HTR-8/SVneo (cell line): ENCODE data around the gene MAP4K5.
"Not testable (repeated sequence)": the region's sequence is repeated elsewhere in the genome, so short reads cannot be mapped to it uniquely, and the experiment has no call there.

Source experiments
- DNase-seq: peaks from one replicate; pipeline ENCODE4 v3.0.0; 2011; ENCODE audit warnings: low spot score, mixed read lengths; ENCODE audit not compliant: insufficient read length
- FAIRE-seq: peaks from 2 replicates; lab custom pipeline; 2011; peaks lifted over from hg19 to GRCh38; lab: Jason Lieb, UNC

The MAP4K5 gene

DNA sequence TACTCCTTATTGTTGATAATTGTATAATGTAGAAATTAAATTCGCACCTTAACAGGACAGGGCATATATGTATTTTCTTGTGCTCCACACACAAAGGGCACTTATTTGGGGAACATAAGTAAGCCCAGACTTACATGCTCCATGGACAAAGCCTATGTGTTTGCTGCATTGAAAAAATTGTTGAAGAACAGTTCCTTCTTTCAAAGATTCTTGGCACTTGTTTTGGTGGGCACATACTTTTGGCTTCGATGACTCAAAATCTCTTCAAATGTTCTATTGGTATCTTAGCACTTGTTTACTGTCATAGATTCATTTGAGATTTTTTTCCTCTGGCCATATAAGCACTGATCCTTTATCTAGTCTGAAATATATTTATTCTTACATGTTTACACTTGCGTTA, 1.4 kb upstream of the MAP4K5 start:
- DNase-seq, result no peak
- no peak for FAIRE-seq

- FAIRE-seq, result no peak
- no peak for DNase-seq
Observed at GRCh38 chr14:50533241-50533705, 904 bp upstream of the MAP4K5 start.

- FAIRE-seq (no peak), DNase-seq (no peak)
Observed at GRCh38 chr14:50531595-50532501, 521 bp downstream of the MAP4K5 start.

GRCh38 chr14:50530794-50531365, 1.5 kb downstream of the MAP4K5 start:
- FAIRE-seq, result no peak
- no peak for DNase-seq

DNA sequence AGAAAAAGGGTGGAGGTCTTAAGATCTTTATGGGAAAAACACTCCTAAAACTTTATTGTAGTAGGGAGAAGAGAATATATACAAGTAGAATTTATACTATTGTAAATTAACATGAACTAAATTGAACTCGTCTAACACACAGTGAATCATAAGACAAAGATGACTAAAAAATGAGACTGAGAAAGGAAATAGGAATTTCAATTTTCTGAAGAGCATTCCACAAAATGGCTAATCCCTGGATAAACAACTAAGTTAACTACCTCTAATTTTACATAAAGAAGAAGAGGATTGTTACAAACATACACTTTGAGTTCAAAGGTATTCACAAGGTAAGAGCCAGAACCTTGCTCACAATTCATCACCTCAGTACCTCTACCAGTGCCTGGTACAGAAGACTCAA, 2.0 kb downstream of the MAP4K5 start:
- no peak for FAIRE-seq

GRCh38 chr14:50529288-50530179, 2.8 kb downstream of the MAP4K5 start:
- FAIRE-seq (no peak), DNase-seq (no peak)

More for the DNA sequence above, 2.0 kb downstream of the MAP4K5 start:
- DNase-seq, result no peak

DNA sequence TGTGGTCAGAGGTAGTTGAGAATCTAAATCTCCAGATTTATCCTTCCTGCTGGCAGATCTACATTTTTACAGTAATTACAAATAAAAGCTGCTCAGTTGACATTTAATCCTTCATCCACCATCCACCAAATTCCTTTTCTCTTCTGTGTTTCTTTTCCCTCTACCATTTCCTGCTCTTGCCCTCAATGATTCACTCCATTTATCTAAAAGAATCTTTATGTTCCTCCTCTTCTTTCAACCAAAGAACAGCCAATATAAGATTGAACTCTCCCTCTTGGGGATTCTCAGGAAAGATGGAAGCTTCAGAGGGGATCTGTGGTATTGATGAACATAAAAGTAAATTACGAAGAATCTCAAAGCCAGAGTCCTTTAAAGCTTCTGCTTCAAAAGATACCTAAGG, 4.4 kb downstream of the MAP4K5 start:
- FAIRE-seq, result no peak
- no peak for DNase-seq

GRCh38 chr14:50524731-50525515, 7.4 kb downstream of the MAP4K5 start:
- DNase-seq (no peak), FAIRE-seq (no peak)

DNA sequence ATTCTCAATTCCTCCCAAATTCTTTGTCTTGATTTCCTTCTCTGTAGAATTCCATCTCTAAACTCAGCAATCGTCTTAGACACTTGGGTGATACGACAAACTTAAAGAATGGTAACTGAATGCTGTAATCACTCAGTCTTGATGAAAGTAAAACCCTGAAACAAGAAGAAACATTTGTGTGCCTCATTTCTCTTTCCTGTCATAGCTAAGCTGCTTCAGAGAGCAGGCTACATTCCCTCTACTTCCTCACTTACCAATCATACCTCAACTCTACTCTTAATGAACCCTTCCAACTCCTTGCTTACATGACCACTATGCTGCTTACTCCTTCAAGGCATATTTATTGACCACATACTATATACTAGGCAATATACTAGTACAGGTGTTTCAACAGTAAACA, 8.3 kb downstream of the MAP4K5 start:
- DNase-seq (no peak), FAIRE-seq (no peak)

DNA sequence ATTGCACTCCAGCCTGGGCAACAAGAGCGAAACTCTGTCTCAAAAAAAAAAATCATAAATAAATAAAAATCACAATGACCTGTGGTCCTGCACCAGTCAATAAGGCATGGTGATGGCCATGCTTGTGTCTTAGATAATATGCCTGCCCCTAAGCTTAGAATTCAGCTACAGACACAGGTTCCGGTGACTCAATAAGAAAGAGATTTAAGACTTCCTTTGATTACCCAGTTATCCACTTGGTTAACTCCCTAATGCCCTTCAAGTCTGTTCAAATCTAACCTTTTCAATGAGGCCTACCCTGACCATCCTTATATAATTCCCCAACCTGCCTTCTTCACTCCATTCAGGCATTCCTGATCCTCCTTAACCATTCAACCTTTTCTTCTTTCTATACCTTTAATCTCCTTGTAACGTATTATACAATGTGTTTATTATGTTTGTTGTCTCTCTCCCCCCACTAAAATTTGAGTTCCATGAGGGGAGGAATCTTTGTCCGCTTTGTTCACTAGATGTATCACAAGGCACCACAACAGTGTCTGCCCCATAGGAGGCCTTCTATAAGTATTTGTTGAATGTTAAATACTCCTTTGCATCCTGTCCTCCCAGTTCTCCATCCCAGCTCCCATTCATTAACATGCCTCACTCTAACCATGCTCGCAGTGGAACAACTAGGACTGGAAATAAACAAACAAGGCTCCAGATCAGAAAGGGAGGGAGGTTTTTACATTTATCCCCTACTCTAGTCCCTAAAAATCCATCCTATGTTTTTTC, 8.9 kb downstream of the MAP4K5 start:
- DNase-seq (no peak), FAIRE-seq (peak; percentile 46)

DNA sequence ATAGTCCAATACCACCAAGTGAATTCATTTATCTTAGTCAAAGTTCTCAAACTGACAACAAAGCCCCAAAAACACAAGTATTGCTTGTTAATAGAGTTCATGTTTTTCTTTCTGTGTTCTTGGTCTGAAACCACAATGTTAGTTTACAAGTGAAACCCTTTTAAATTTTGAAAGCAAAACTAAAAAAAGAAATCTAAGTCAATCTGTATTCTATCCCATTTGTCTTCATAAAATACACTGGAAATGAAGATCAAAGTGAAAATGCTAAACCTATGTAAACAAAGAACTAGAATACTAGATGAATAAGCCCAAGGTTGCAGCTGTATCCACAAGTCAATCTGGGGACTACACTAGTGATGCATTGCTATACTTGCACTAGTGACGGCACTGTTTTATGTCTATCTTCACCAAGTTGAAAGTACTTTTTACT, 10.4 kb downstream of the MAP4K5 start:
- DNase-seq (no peak), FAIRE-seq (no peak)

GRCh38 chr14:50520947-50521815, 11.2 kb downstream of the MAP4K5 start:
- peak; percentile 87 for FAIRE-seq
- DNase-seq, result peak; percentile 60

- no peak for DNase-seq
- FAIRE-seq, result no peak
Observed at GRCh38 chr14:50516091-50516490, 16.3 kb downstream of the MAP4K5 start.

- FAIRE-seq (no peak), DNase-seq (no peak)
Observed at GRCh38 chr14:50512463-50512862, 19.9 kb downstream of the MAP4K5 start.

- DNase-seq, result no peak
- FAIRE-seq, result no peak
Observed at GRCh38 chr14:50510157-50510556, 22.2 kb downstream of the MAP4K5 start.

- FAIRE-seq, DNase-seq: not testable (repeated sequence)
Observed at GRCh38 chr14:50507078-50507477, 25.3 kb downstream of the MAP4K5 start.

GRCh38 chr14:50501642-50502041, 30.7 kb downstream of the MAP4K5 start:
- FAIRE-seq, result peak; percentile 66

GRCh38 chr14:50497351-50497750, 35.0 kb downstream of the MAP4K5 start:
- no peak for FAIRE-seq
- no peak for DNase-seq

More at GRCh38 chr14:50501642-50502041, 30.7 kb downstream of the MAP4K5 start:
- DNase-seq, result peak; percentile 34
